NT2/D1 (cell line): Measurements from ENCODE around the gene BFSP2.

Experiments
- DNase-seq: peaks from one replicate; pipeline ENCODE4 v3.0.0-alpha.2; 2011; ENCODE audit warnings: low read depth, low spot score
- H3K27me3 ChIP-seq: 2 replicates; pipeline ENCODE4 v1.6.0; 2011; ENCODE audit warnings: mild to moderate bottlenecking; ENCODE audit not compliant: insufficient read length, insufficient read depth
- H3K36me3 ChIP-seq: 2 replicates; pipeline ENCODE4 v1.6.1; 2011; ENCODE audit warnings: mild to moderate bottlenecking, low read length, mixed read lengths; ENCODE audit not compliant: insufficient read depth, insufficient read length
- H3K4me1 ChIP-seq: 2 replicates; pipeline ENCODE4 v1.5.1; 2011; ENCODE audit not compliant: insufficient read depth, insufficient read length
- H3K4me3 ChIP-seq: 2 replicates; pipeline ENCODE4 v1.5.1; 2011; ENCODE audit warnings: low read depth; ENCODE audit not compliant: insufficient read length
- H3K9ac ChIP-seq: 2 replicates; pipeline ENCODE4 v1.6.0; 2011; ENCODE audit warnings: low read depth; ENCODE audit not compliant: insufficient read length
- H3K9me3 ChIP-seq: 2 replicates; pipeline ENCODE4 v1.5.1; 2011; ENCODE audit warnings: mild to moderate bottlenecking, low read length; ENCODE audit not compliant: insufficient read depth
- SUZ12 ChIP-seq: IDR thresholded peaks from 2 replicates; pipeline ENCODE4 v1.6.1; 2011; ENCODE audit not compliant: insufficient read length, insufficient read depth; ENCODE audit errors: extremely low read depth
- YY1 ChIP-seq: IDR thresholded peaks from 2 replicates; pipeline ENCODE4 v1.6.1; 2011; ENCODE audit not compliant: insufficient read length, insufficient read depth
- ZNF274 ChIP-seq: IDR thresholded peaks from 2 replicates; pipeline ENCODE4 v1.6.1; 2011; ENCODE audit warnings: mild to moderate bottlenecking, low read depth, low read length

Gene BFSP2

GRCh38 chr3:133459400-133459799 lies 59.5 kb downstream of the BFSP2 start:
- no peaks in the 10 kb centered on the region for H3K27me3 ChIP-seq
- no peaks in the 10 kb centered on the region for H3K9me3 ChIP-seq
- no peak overlapping the region for H3K9ac ChIP-seq
- no peaks in the 10 kb centered on the region for H3K4me1 ChIP-seq
- DNase-seq, result no peak
- no peaks in the 10 kb centered on the region for H3K36me3 ChIP-seq
- no peak overlapping the region for H3K4me3 ChIP-seq
- TF ChIP-seq YY1 (no peak), SUZ12 (no peak), ZNF274 (no peak)

- Histone ChIP-seq H3K9me3 (no peaks in the 10 kb centered on the region), H3K9ac (no peak overlapping the region), H3K27me3 (no peaks in the 10 kb centered on the region), H3K4me1 (no peaks in the 10 kb centered on the region), H3K36me3 (no peaks in the 10 kb centered on the region), H3K4me3 (no peak overlapping the region)
- TF ChIP-seq ZNF274, result no peak
- TF ChIP-seq YY1, result no peak
- DNase-seq, result no peak
These were observed 61.0 kb downstream of the BFSP2 start for GRCh38 chr3:133460809-133461208.

- H3K4me1 ChIP-seq, result no peaks in the 10 kb centered on the region
These were observed 61.4 kb downstream of the BFSP2 start for GRCh38 chr3:133461291-133461690.

GRCh38 chr3:133463347-133463860 lies 63.5 kb downstream of the BFSP2 start:
- TF ChIP-seq YY1 (no peak), ZNF274 (no peak), SUZ12 (no peak)
- H3K9ac ChIP-seq, result no peak overlapping the region
- H3K9me3 ChIP-seq, result no peaks in the 10 kb centered on the region
- H3K4me1 ChIP-seq, result peaks cover 6% of the 10 kb centered on the region
- DNase-seq, result no peak
- H3K36me3 ChIP-seq, result no peaks in the 10 kb centered on the region
- no peak overlapping the region for H3K4me3 ChIP-seq
- H3K27me3 ChIP-seq, result no peaks in the 10 kb centered on the region

More at GRCh38 chr3:133461291-133461690, 61.4 kb downstream of the BFSP2 start:
- no peak for DNase-seq
- TF ChIP-seq SUZ12, result no peak
- TF ChIP-seq ZNF274, result no peak
- no peak for TF ChIP-seq YY1
- Histone ChIP-seq H3K9ac (no peak overlapping the region), H3K9me3 (no peaks in the 10 kb centered on the region), H3K27me3 (no peaks in the 10 kb centered on the region), H3K4me3 (no peak overlapping the region), H3K36me3 (no peaks in the 10 kb centered on the region)

- H3K4me3 ChIP-seq, result no peak overlapping the region
- DNase-seq, result no peak
- no peak overlapping the region for H3K9ac ChIP-seq
- no peaks in the 10 kb centered on the region for H3K36me3 ChIP-seq
- H3K27me3 ChIP-seq, result no peaks in the 10 kb centered on the region
- H3K4me1 ChIP-seq, result peaks cover 6% of the 10 kb centered on the region
- TF ChIP-seq YY1 (no peak), SUZ12 (no peak), ZNF274 (no peak)
- no peaks in the 10 kb centered on the region for H3K9me3 ChIP-seq
These were observed 64.7 kb downstream of the BFSP2 start for GRCh38 chr3:133464573-133464972.

- Histone ChIP-seq H3K4me3 (no peak overlapping the region), H3K9ac (no peak overlapping the region), H3K4me1 (peaks cover 6% of the 10 kb centered on the region), H3K36me3 (no peaks in the 10 kb centered on the region), H3K9me3 (no peaks in the 10 kb centered on the region), H3K27me3 (no peaks in the 10 kb centered on the region)
- TF ChIP-seq SUZ12 (no peak), YY1 (no peak), ZNF274 (no peak)
- DNase-seq, result no peak
These were observed 66.9 kb downstream of the BFSP2 start for GRCh38 chr3:133466531-133467386.

GRCh38 chr3:133467780-133468179 lies 67.9 kb downstream of the BFSP2 start:
- Histone ChIP-seq H3K27me3 (no peaks in the 10 kb centered on the region), H3K4me3 (no peak overlapping the region), H3K4me1 (peaks cover 6% of the 10 kb centered on the region), H3K9ac (no peak overlapping the region), H3K9me3 (no peaks in the 10 kb centered on the region), H3K36me3 (no peaks in the 10 kb centered on the region)
- DNase-seq, result no peak
- TF ChIP-seq ZNF274 (no peak), SUZ12 (no peak), YY1 (no peak)
